GM19025 (cell line): ENCODE measurements around the gene NT5C.
A peak's percentile ranks its signal among the peaks of the same experiment; 100 is the strongest.
"Not testable (repeated sequence)": the region's sequence is repeated elsewhere in the genome, so short reads cannot be mapped to it uniquely, and the experiment has no call there.

Experiments
- ATAC-seq: cut with Tn5 transposase; IDR thresholded peaks from one replicate; pipeline ENCODE4 v1.9.1; 2021; ENCODE audit warnings: mild to moderate bottlenecking, low read depth, moderate library complexity; ENCODE audit not compliant: unreplicated experiment

The NT5C gene

GRCh38 chr17:75146592-75146991 lies 15.1 kb upstream of the NT5C start:
- ATAC-seq: no peak

GRCh38 chr17:75144816-75145512 lies 13.4 kb upstream of the NT5C start:
- no peak for ATAC-seq

GRCh38 chr17:75142236-75142971 lies 10.9 kb upstream of the NT5C start:
- ATAC-seq: no peak

GRCh38 chr17:75138519-75138918 lies 7.0 kb upstream of the NT5C start:
- no peak for ATAC-seq

- ATAC-seq: not testable (repeated sequence)
Observed at GRCh38 chr17:75137762-75138161, 6.2 kb upstream of the NT5C start.

GRCh38 chr17:75135946-75136345 lies 4.4 kb upstream of the NT5C start:
- no peak for ATAC-seq

GRCh38 chr17:75135452-75135851 lies 3.9 kb upstream of the NT5C start:
- ATAC-seq: no peak

GRCh38 chr17:75133607-75134347 lies 2.2 kb upstream of the NT5C start:
- ATAC-seq: not testable (repeated sequence)

GRCh38 chr17:75133001-75133400 lies 1.5 kb upstream of the NT5C start:
- ATAC-seq: no peak

- ATAC-seq: not testable (repeated sequence)
Observed at GRCh38 chr17:75132018-75133000, 767 bp upstream of the NT5C start.

GRCh38 chr17:75130632-75131277 lies 787 bp downstream of the NT5C start:
- peak; percentile 2 for ATAC-seq

- no peak for ATAC-seq
Observed at GRCh38 chr17:75130059-75130631, 1.4 kb downstream of the NT5C start.

- ATAC-seq: no peak
Observed at GRCh38 chr17:75129576-75129975, 2.0 kb downstream of the NT5C start.

- no peak for ATAC-seq
Observed at GRCh38 chr17:75128694-75129505, 2.6 kb downstream of the NT5C start.

- not testable (repeated sequence) for ATAC-seq
Observed at GRCh38 chr17:75127936-75128335, 3.6 kb downstream of the NT5C start.

- ATAC-seq: no peak
Observed at GRCh38 chr17:75126954-75127353, 4.6 kb downstream of the NT5C start.

- ATAC-seq: no peak
Observed at GRCh38 chr17:75125984-75126383, 5.6 kb downstream of the NT5C start.

- ATAC-seq: no peak
Observed at GRCh38 chr17:75124819-75125162, 6.8 kb downstream of the NT5C start.
